HG03378 (cell line): Measurements from ENCODE around the gene PSMG3.

Experiments used
- ATAC-seq: cut with Tn5 transposase; IDR thresholded peaks from one replicate; pipeline ENCODE4 v1.9.1; 2021; ENCODE audit warnings: mild to moderate bottlenecking, moderate library complexity; ENCODE audit not compliant: unreplicated experiment

PSMG3 gene

DNA sequence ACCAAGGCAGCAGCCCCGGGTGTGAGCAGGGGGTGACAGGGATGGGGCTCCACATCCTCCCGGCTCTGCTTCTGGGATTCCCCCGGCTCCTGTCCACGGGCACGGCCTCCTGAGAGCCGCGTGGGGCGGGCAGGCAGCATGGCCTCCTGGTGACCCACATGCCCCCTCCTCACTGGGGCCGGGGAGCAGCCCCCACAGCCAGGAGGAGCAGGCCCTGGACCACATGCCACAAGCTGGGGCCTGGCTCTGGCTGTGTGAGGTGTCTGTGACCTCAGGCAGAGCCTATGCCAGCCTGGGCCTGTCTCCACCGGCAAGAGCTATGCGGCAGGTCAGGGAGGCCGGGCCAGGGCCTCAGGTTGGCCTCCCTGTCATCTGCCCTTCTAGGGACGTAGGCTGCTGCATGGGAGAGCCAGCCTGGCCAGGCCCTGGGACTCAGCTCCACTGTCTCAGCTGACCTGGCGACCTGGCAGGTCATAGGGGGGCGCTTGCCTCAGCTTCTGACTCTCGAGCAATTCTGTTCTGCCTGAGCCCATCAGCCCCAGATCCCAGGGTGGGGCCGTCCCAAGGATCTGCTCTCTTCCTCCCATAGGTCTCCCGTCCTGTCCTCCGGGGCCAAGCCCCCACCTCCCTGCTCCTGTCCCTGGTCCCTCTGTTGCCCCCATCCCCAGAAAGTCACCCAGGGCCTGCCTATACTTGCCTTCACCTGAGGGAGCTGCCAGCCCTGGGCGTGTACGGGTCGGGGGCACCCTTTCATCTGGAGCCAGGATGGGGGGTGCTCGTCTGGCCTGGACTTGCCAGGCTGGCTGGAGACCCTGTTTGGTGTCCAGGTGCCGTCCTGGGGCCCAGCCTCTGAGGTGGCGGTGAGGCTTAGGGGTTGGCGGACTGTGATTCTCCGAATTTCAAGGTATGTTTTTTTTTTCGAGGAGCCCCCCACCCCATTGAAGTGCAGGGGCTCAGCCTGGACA is 9.9 kb downstream of the PSMG3 start:
- ATAC-seq = no peak

- no peak for ATAC-seq
Measured at GRCh38 chr7:1558841-1559625, 10.8 kb downstream of the PSMG3 start.

DNA sequence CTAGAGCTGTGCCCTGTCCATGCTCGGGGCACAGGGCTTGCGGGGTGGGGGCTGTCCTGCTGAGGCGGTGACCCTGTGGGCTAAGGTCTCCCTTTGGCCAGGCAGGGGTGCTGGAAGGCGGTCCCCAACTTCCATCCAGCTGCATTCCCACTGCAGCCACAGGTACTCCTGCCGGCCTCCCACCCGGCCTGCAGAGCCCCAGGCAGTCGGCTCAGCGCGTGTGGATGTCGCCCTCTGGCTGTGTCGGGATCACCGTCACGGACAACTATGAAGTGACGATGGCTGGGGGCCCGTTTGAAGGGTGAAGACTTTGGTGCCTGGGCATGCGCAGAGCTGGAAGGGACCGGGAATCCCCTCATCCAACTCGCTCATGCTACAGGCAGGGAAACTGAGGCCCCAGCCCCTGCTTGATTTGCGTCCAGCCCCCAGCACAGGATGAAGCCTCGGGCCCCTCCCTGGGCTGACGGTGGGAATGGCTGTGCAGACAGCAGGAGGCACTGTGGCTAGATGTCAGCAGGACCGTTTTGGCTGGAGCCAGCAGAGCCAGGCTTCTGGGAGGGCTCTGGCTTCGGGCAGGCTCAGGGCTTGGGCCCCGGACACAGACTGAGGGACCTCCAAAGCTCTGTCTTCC is 11.5 kb downstream of the PSMG3 start:
- ATAC-seq = no peak

- ATAC-seq = no peak
Measured at GRCh38 chr7:1557771-1558170, 12.1 kb downstream of the PSMG3 start.

DNA sequence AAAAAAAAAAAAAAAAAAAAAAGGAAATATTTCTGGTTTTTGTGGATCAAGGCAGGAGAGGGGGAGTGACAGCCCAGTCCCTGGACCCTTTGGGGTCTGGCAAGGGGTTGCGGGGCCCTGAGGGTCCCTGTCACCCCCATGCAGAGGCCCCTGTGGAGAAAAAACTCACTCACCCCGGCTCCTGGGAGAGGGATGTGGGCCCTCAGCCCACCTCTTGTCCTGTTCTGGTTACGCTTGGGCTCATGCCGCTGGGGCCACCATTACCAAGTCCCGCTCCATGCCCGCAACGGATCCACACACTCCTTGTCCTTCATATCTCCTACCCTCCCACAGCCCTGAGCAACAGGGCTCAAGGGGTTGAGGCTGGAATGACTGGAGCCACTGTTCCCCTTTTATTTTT is 12.8 kb downstream of the PSMG3 start:
- ATAC-seq = no peak

GRCh38 chr7:1555813-1556543 is 13.9 kb downstream of the PSMG3 start, which contains the start of gene TMEM184A:
TSS of gene TMEM184A (minus strand) at chr7:1556205. CDS start at chr7:1555484, 721 bp downstream.
- ATAC-seq = no peak

- ATAC-seq = no peak
Measured at GRCh38 chr7:1555046-1555812, 14.6 kb downstream of the PSMG3 start.

DNA sequence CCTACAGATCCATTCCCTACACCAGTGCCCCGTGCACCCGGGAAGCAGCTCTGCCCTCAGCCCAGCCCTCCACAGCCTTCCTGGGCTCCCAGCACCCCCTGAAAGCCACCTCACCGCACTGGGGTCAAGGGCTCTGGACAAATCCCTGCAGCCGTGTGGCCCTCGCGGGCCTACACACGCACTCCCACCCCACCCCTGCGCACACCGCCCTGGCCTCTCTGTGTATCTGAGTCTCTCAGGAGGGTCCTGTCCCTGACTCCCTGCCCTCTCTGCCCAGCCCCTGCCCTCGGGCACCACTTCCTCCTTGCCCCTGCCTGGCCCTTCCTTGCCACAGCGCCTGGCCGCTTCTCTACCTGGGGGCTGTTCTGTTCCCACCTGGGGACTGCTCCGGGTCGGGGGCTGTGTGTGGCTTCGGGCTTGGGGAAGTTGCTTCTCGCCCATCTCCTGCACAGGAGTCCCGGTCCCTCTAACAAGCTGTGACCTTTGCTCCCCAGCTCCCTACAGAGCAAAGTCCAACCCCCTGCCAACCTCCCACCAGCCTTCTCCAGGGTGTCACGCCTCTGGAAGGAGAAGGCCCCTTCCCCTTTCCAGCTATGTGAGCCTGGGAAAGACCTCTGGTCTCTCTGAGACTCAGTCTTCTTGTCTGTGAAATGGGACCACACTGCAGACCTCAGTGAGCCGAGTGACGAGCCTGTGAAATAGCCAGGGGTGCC is 15.3 kb downstream of the PSMG3 start:
- ATAC-seq = no peak

DNA sequence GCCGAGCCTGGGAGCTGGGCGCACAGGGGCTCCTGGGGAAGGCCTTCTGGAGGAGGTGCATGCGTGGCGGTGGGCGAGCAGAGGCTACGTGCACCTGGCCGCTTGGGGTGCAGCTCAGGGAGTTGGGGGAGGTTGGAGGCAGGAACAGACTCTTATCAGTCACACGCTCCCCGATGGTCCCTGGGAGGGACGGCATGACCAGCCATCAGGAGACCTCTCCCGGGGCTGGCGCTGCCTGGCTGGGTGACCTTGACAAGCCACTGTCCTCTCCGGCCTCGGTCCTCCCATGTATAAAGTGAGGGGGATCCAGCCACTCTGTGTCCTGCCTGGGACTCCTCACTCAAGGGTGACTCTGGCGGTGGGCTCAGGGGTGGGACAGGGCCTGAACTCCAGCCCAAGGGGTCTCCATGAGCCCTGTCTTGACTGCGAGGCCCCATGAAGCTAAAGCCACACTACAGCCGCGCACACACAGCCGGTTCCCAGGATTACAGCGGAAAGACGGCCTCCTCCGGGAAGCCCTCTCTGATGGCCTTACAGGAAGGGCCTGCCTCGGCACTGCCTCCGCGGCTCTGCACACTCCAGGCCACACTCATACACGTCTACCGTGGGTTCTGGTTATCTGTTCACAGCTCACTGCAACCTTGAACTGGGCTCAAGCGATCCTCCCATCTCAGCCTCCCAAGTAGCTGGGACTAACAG is 16.2 kb downstream of the PSMG3 start:
- ATAC-seq = no peak

DNA sequence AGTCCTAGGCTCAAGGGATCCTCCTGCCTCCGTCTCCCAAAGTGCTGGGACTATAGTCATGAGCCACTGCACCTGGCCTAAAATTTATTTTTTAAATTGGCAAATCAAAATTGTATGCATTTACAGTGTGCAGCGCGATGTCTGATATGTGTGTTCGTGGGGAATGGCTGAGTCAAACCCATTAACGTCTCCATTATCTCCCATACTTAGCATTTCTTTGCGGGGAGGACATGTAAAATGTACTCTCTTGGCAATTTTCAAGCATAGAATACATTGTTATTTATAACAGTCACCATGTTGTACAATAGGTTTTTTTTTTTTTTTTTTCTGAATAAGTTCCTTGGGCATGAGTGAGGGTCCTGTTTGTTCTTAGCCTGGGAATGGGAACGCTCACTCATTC is 17.6 kb downstream of the PSMG3 start:
- no peak for ATAC-seq

- ATAC-seq = no peak
Measured at GRCh38 chr7:1550846-1551155, 19.0 kb downstream of the PSMG3 start.

GRCh38 chr7:1550005-1550845 is 19.6 kb downstream of the PSMG3 start:
- ATAC-seq = no peak

DNA sequence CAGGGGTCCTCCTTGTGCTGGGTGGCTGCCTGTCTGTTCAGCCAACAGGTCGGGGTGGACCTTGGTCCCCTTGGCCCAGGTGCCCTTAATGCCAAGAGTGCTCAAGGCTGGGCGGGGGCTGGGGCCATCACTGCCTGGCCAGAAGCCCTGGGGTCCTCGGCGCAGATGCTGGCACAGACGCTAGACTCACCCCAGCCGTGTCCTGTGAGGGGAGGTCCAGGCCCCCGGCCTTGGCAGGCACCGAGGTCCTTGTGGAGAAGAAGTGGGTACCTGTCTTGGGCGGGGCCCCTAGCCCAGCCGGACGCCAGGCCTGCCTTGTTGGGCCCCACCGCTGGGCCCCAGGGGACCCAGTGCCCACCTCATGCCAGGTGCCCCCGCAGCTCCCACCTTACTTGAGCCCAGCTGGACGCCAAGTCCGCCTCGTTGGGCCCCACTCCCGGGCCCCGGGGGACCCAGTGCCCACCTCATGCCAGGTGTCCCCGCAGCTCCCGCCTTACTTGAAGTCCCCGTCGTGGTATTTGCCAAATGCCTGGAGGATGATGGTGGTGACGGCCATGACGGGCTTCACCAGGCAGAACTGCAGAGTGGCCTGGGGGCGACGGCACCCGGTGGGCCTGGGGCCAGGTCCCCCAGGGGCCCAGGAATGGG is 20.4 kb downstream of the PSMG3 start:
- ATAC-seq = no peak

GRCh38 chr7:1548944-1549343 is 20.9 kb downstream of the PSMG3 start:
- ATAC-seq = no peak

- ATAC-seq = no peak
Measured at GRCh38 chr7:1548438-1548831, 21.4 kb downstream of the PSMG3 start.

- no peak for ATAC-seq
Measured at GRCh38 chr7:1547777-1548437, 21.9 kb downstream of the PSMG3 start.
